ENCODE measurements around the gene PRKRA.

DNA sequence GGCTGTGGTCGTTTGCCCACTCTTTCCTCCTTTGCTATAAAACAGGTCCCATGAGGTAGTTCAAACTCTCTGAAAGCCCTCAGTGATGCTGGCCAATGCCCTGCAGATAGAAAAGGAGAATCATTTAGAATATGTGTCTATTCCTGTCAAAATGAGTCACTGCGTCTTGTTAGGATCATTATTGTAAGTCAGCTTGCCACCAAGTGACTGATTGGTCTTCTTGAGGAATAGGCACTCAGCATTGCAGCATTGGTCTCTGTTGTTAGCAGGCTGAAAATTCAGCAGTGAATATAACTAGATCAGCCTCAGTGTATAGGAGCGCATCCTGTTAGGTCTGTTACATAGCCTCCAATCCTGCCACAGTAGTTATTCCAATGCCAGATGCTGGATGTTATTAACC, 28.9 kb downstream of the PRKRA start:
- TF ChIP-seq, protein P1, sequence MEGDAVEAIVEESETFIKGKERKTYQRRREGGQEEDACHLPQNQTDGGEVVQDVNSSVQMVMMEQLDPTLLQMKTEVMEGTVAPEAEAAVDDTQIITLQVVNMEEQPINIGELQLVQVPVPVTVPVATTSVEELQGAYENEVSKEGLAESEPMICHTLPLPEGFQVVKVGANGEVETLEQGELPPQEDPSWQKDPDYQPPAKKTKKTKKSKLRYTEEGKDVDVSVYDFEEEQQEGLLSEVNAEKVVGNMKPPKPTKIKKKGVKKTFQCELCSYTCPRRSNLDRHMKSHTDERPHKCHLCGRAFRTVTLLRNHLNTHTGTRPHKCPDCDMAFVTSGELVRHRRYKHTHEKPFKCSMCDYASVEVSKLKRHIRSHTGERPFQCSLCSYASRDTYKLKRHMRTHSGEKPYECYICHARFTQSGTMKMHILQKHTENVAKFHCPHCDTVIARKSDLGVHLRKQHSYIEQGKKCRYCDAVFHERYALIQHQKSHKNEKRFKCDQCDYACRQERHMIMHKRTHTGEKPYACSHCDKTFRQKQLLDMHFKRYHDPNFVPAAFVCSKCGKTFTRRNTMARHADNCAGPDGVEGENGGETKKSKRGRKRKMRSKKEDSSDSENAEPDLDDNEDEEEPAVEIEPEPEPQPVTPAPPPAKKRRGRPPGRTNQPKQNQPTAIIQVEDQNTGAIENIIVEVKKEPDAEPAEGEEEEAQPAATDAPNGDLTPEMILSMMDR (IDR thresholded peaks at IDR 0.05), result no peak
- TF ChIP-seq POLR2A (IDR thresholded peaks at IDR 0.05), result no peak

Measured in testis (tissue), 2 donors.